ENCODE results near the gene GPC6. TPM values are rescaled to one million over a fixed set of nuclear protein-coding genes. Genes with fewer than 3 reads are reported as not detected.

Gene GPC6
- total and polyA plus RNA-seq, 5 donors from 2014 or later = not detected

DNA sequence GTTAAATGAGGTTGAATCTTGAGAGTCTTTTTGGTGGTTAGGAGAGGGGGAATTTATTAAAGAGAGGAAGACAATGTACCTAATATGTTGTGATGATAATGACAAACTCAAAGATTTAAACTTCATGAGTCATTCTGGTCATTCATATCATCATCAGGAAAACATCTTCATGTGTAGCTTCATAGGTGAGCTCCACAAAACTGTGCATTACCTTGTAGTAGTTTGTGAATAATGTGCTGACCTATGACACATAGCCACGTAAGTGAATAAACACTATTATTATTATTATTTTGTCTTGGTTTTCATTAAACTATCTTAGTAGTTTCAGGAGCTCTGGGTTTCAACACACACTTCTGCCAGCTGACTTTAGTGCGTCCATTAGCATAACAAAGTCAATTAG, 997 bp upstream of the GPC6 start:
- H3K27me3 ChIP-seq (ENCODE audit: control insufficient read depth, insufficient read depth, low read length) = peaks cover 4% of the 10 kb centered on the region
- peaks cover 38% of the 10 kb centered on the region for H3K27me3 Mint-ChIP-seq
- H3K4me1 ChIP-seq (ENCODE audit: control insufficient read depth, insufficient read depth, low read length, poor library complexity, severe bottlenecking) = no peaks in the 10 kb centered on the region
- peaks cover 0 to 6% (median 3%) of the 10 kb centered on the region in 7 donors for H3K9me3 Mint-ChIP-seq
- no peak overlapping the region for H3K4me3 Mint-ChIP-seq
- H3K4me3 ChIP-seq (ENCODE audit: low read depth, low read length) = no peak overlapping the region
- H3K27ac Mint-ChIP-seq = no peak overlapping the region
- H3K36me3 ChIP-seq (ENCODE audit: control insufficient read depth, insufficient read depth, low read length) = no peaks in the 10 kb centered on the region
- no peaks in the 10 kb centered on the region for H3K9me3 ChIP-seq (ENCODE audit: control insufficient read depth in 2 of 2, low read length in 2 of 2)
- no peaks in the 10 kb centered on the region for H3K36me3 Mint-ChIP-seq
- no peak overlapping the region for H3K27ac ChIP-seq (ENCODE audit: insufficient read depth, low read length, poor library complexity, severe bottlenecking)
- ATAC-seq (ENCODE audit: low read depth in 2 of 2) = no peak
- no peak for DNase-seq
- H3K4me1 Mint-ChIP-seq = no peaks in the 10 kb centered on the region

DNA sequence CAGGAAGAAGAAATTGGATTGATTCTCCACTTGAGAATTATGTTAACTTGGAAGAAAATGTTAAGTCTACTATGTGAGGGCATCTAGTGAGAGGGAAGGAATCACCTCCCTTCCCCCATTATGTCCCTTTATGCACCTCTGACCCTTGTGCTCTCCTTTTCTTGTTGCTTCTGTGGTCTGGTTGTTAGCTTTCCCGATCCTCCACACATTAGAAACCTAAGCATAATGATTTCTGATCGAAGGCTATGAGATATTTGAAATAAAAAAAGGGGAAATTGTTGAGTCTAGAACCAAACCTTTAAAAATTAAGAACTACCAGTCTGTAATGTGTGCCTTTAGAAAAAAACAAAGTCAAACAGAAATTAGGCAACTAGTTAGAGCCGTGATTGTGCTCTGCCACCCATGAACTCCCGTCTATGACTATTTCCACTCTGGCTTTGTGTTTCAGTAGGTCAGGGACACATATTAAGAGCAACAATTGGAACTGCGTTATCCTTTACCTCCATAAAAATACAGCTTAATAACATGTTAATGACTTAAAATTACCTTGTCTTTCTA, 463 bp upstream of the GPC6 start:
- Mint-ChIP-seq H3K4me1 (no peaks in the 10 kb centered on the region), H3K9me3 (peaks cover 0 to 6% (median 3%) of the 10 kb centered on the region in 7 donors), H3K27me3 (peaks cover 38% of the 10 kb centered on the region), H3K36me3 (no peaks in the 10 kb centered on the region), H3K4me3 (no peak overlapping the region), H3K27ac (no peak overlapping the region)
- no peak overlapping the region for H3K27ac ChIP-seq (ENCODE audit: insufficient read depth, low read length, poor library complexity, severe bottlenecking)
- DNase-seq (no peak), ATAC-seq (ENCODE audit: low read depth in 2 of 2) (no peak)
- H3K4me1 ChIP-seq (ENCODE audit: control insufficient read depth, insufficient read depth, low read length, poor library complexity, severe bottlenecking) = no peaks in the 10 kb centered on the region
- H3K4me3 ChIP-seq (ENCODE audit: low read depth, low read length) = no peak overlapping the region
- H3K36me3 ChIP-seq (ENCODE audit: control insufficient read depth, insufficient read depth, low read length) = no peaks in the 10 kb centered on the region
- H3K27me3 ChIP-seq (ENCODE audit: control insufficient read depth, insufficient read depth, low read length) = peaks cover 4% of the 10 kb centered on the region
- no peaks in the 10 kb centered on the region for H3K9me3 ChIP-seq (ENCODE audit: control insufficient read depth in 2 of 2, low read length in 2 of 2)

DNA sequence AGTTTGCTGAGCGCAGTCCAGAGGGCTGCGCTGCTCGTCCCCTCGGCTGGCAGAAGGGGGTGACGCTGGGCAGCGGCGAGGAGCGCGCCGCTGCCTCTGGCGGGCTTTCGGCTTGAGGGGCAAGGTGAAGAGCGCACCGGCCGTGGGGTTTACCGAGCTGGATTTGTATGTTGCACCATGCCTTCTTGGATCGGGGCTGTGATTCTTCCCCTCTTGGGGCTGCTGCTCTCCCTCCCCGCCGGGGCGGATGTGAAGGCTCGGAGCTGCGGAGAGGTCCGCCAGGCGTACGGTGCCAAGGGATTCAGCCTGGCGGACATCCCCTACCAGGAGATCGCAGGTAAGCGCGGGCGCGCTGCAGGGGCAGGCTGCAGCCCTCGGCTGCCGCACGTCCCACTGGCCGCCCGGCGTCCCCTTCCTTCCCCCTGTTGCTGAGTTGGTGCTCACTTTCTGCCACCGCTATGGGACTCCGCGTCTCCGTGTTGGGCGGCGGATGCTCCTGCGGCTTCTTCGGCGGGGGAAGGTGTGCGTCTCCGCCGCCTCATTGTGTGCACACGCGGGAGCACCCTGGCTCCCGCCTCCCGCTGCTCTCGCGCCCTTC, 772 bp downstream of the GPC6 start:
- Mint-ChIP-seq H3K9me3 (peaks cover 0 to 6% (median 2%) of the 10 kb centered on the region in 7 donors), H3K4me3 (no peak overlapping the region), H3K4me1 (no peaks in the 10 kb centered on the region), H3K27me3 (peaks cover 38% of the 10 kb centered on the region), H3K36me3 (no peaks in the 10 kb centered on the region), H3K27ac (no peak overlapping the region)
- Histone ChIP-seq H3K4me3 (ENCODE audit: low read depth, low read length) (no peak overlapping the region), H3K9me3 (ENCODE audit: control insufficient read depth in 2 of 2, low read length in 2 of 2) (no peaks in the 10 kb centered on the region), H3K27me3 (ENCODE audit: control insufficient read depth, insufficient read depth, low read length) (peaks cover 4% of the 10 kb centered on the region), H3K4me1 (ENCODE audit: control insufficient read depth, insufficient read depth, low read length, poor library complexity, severe bottlenecking) (no peaks in the 10 kb centered on the region), H3K27ac (ENCODE audit: insufficient read depth, low read length, poor library complexity, severe bottlenecking) (no peak overlapping the region), H3K36me3 (ENCODE audit: control insufficient read depth, insufficient read depth, low read length) (no peaks in the 10 kb centered on the region)
- DNase-seq (no peak), ATAC-seq (ENCODE audit: low read depth in 2 of 2) (no peak)

DNA sequence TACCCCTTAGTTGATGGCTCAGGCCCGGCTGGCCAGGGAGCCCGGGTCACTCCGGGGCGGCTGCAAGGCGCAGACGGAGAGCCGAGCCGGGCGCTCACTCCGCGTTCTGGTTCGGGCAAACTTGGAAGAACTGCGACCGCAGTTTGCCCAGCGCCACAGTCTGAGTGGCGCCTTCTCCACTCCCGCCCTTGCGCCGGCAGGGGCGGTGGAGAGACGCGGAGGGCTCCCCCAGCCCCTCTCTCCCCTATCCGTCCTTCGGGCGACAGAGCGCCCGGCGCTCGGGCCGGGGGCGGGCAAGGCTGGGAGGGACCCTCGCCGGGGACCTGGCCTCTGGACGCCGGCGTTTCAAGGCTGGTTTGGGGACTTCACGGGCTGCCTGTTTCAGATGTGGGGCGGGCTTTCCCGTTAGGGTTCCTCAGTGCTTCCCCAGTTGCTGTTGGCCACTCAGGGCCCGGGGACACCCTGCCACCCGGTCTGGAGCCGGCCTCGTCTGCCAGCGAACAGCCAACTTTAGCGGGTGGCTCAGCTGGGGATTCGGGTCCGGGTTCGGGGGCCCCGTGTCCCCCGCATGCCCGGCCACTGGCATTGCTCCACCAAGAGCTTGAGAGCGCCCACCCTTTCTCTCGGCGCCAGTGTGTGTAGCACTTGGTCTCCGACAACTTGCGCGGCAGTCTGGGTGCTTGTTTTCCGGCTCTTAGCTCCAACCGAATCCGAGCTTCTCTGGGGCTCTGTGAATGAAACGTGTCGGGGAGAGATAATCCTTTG, 1.5 kb downstream of the GPC6 start:
- H3K27me3 Mint-ChIP-seq = peaks cover 38% of the 10 kb centered on the region

DNA sequence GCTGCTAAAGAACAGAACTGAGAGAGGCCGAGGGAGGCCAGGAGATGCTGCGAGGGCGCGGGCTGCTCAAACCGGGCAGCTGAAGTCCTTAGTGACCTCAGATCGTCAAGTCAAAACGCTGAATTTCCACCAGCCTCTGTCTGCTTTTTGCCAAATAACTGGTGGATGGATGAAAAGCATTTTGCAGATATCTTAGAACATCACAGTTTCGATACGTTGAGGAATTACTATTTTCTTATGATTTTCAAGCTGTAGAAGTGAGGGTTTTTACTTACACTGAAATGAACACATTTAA, 2.0 kb downstream of the GPC6 start:
- Mint-ChIP-seq H3K9me3 (peaks cover 0 to 6% (median 2%) of the 10 kb centered on the region in 7 donors), H3K27ac (no peak overlapping the region), H3K27me3 (peaks cover 38% of the 10 kb centered on the region), H3K36me3 (no peaks in the 10 kb centered on the region), H3K4me1 (no peaks in the 10 kb centered on the region), H3K4me3 (no peak overlapping the region)
- H3K9me3 ChIP-seq (ENCODE audit: control insufficient read depth in 2 of 2, low read length in 2 of 2) = no peaks in the 10 kb centered on the region
- no peaks in the 10 kb centered on the region for H3K36me3 ChIP-seq (ENCODE audit: control insufficient read depth, insufficient read depth, low read length)
- H3K4me1 ChIP-seq (ENCODE audit: control insufficient read depth, insufficient read depth, low read length, poor library complexity, severe bottlenecking) = no peaks in the 10 kb centered on the region
- H3K4me3 ChIP-seq (ENCODE audit: low read depth, low read length) = no peak overlapping the region
- H3K27ac ChIP-seq (ENCODE audit: insufficient read depth, low read length, poor library complexity, severe bottlenecking) = no peak overlapping the region
- DNase-seq = no peak
- H3K27me3 ChIP-seq (ENCODE audit: control insufficient read depth, insufficient read depth, low read length) = peaks cover 4% of the 10 kb centered on the region
- no peak for ATAC-seq (ENCODE audit: low read depth in 2 of 2)

More for the DNA sequence above, 1.5 kb downstream of the GPC6 start:
- H3K4me1 Mint-ChIP-seq = no peaks in the 10 kb centered on the region
- H3K27me3 ChIP-seq (ENCODE audit: control insufficient read depth, insufficient read depth, low read length) = peaks cover 4% of the 10 kb centered on the region
- H3K27ac Mint-ChIP-seq = no peak overlapping the region
- no peak for ATAC-seq (ENCODE audit: low read depth in 2 of 2)
- DNase-seq = no peak
- H3K4me3 Mint-ChIP-seq = no peak overlapping the region
- no peaks in the 10 kb centered on the region for H3K36me3 Mint-ChIP-seq
- no peak overlapping the region for H3K27ac ChIP-seq (ENCODE audit: insufficient read depth, low read length, poor library complexity, severe bottlenecking)
- peaks cover 0 to 6% (median 2%) of the 10 kb centered on the region in 7 donors for H3K9me3 Mint-ChIP-seq
- no peak overlapping the region for H3K4me3 ChIP-seq (ENCODE audit: low read depth, low read length)
- no peaks in the 10 kb centered on the region for H3K4me1 ChIP-seq (ENCODE audit: control insufficient read depth, insufficient read depth, low read length, poor library complexity, severe bottlenecking)
- H3K9me3 ChIP-seq (ENCODE audit: control insufficient read depth in 2 of 2, low read length in 2 of 2) = no peaks in the 10 kb centered on the region
- no peaks in the 10 kb centered on the region for H3K36me3 ChIP-seq (ENCODE audit: control insufficient read depth, insufficient read depth, low read length)

- H3K4me3 Mint-ChIP-seq = no peak overlapping the region
- no peaks in the 10 kb centered on the region for H3K9me3 ChIP-seq (ENCODE audit: control insufficient read depth in 2 of 2, low read length in 2 of 2)
- H3K27ac Mint-ChIP-seq = no peak overlapping the region
- H3K27me3 ChIP-seq (ENCODE audit: control insufficient read depth, insufficient read depth, low read length) = peaks cover 4% of the 10 kb centered on the region
- no peaks in the 10 kb centered on the region for H3K36me3 ChIP-seq (ENCODE audit: control insufficient read depth, insufficient read depth, low read length)
- H3K4me3 ChIP-seq (ENCODE audit: low read depth, low read length) = no peak overlapping the region
- peaks cover 0 to 7% (median 4%) of the 10 kb centered on the region in 7 donors for H3K9me3 Mint-ChIP-seq
- no peak for DNase-seq
- H3K4me1 Mint-ChIP-seq = no peaks in the 10 kb centered on the region
- no peak overlapping the region for H3K27ac ChIP-seq (ENCODE audit: insufficient read depth, low read length, poor library complexity, severe bottlenecking)
- H3K27me3 Mint-ChIP-seq = peaks cover 29% of the 10 kb centered on the region
- no peaks in the 10 kb centered on the region for H3K4me1 ChIP-seq (ENCODE audit: control insufficient read depth, insufficient read depth, low read length, poor library complexity, severe bottlenecking)
- no peak for ATAC-seq (ENCODE audit: low read depth in 2 of 2)
- H3K36me3 Mint-ChIP-seq = no peaks in the 10 kb centered on the region
Measured at GRCh38 chr13:93230261-93230855, 3.8 kb downstream of the GPC6 start.

DNA sequence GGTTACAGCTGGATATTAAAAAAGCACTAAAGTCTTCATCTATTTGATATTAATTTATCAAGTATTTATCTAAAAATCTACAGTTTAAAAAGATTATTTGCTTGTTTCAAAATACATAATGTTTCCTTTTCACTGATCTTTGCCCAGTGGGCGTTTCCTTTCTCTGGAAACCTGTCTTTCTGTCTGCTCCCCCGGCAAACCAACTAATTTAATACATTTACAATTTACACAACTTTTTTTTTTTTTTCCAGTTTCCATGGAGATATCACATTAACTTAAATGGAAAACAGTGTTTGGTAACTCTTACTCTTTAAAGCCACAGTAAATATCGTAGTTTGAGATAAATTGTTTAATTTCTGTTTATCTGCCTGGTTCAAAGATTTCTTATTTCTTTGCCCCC, 5.3 kb downstream of the GPC6 start:
- Histone ChIP-seq H3K27me3 (ENCODE audit: control insufficient read depth, insufficient read depth, low read length) (no peaks in the 10 kb centered on the region), H3K27ac (ENCODE audit: insufficient read depth, low read length, poor library complexity, severe bottlenecking) (no peak overlapping the region), H3K36me3 (ENCODE audit: control insufficient read depth, insufficient read depth, low read length) (no peaks in the 10 kb centered on the region), H3K4me3 (ENCODE audit: low read depth, low read length) (no peak overlapping the region), H3K9me3 (ENCODE audit: control insufficient read depth in 2 of 2, low read length in 2 of 2) (no peaks in the 10 kb centered on the region), H3K4me1 (ENCODE audit: control insufficient read depth, insufficient read depth, low read length, poor library complexity, severe bottlenecking) (no peaks in the 10 kb centered on the region)
- Mint-ChIP-seq H3K36me3 (no peaks in the 10 kb centered on the region), H3K9me3 (peaks cover under 1 to 14% (median 3%) of the 10 kb centered on the region in 7 donors), H3K27me3 (peaks cover 17% of the 10 kb centered on the region), H3K4me3 (no peak overlapping the region), H3K4me1 (no peaks in the 10 kb centered on the region), H3K27ac (no peak overlapping the region)
- ATAC-seq (ENCODE audit: low read depth in 2 of 2) (no peak), DNase-seq (no peak)

All from CD4-positive, CD25-positive, alpha-beta regulatory T cell (primary cell).